Measurements from ENCODE around the gene FOXN3. TPM values are rescaled to one million over a fixed set of nuclear protein-coding genes. Genes with fewer than 3 reads are reported as not detected.

The FOXN3 gene
- total RNA-seq, 2 donors from 2014 or later = 46.8 to 72.6 TPM

GRCh38 chr14:89175881-89176799 is 240.9 kb downstream of the FOXN3 start:
- intact Hi-C loops (cut with DNase I) = loop anchor here (10.0 kb wide), 2 partner anchors 131 to 589 kb away; no protein-coding TSS in a partner anchor
- DNase-seq = no peak
- H3K4me3 ChIP-seq = no peak overlapping the region
- no peak for TF ChIP-seq CTCF (IDR thresholded peaks at IDR 0.05)
- H3K36me3 ChIP-seq = no peaks in the 10 kb centered on the region
- no peak overlapping the region for H3K9ac ChIP-seq (ENCODE audit: low read depth in 2 of 2, low read length in 2 of 2)
- no peaks in the 10 kb centered on the region for H3K9me3 ChIP-seq
- no peaks in the 10 kb centered on the region for H3K4me1 ChIP-seq
- H3K27me3 ChIP-seq = no peaks in the 10 kb centered on the region
- H3K27ac ChIP-seq = no peak overlapping the region

GRCh38 chr14:89171628-89172027 is 245.4 kb downstream of the FOXN3 start:
- H3K4me3 ChIP-seq = no peak overlapping the region
- no peak overlapping the region for H3K27ac ChIP-seq
- intact Hi-C loops (cut with DNase I) = loop anchor here (10.0 kb wide), 2 partner anchors 127 to 593 kb away; no protein-coding TSS in a partner anchor
- H3K36me3 ChIP-seq = no peaks in the 10 kb centered on the region
- no peak for TF ChIP-seq CTCF (IDR thresholded peaks at IDR 0.05)
- H3K9me3 ChIP-seq = no peaks in the 10 kb centered on the region
- no peaks in the 10 kb centered on the region for H3K4me1 ChIP-seq
- no peak overlapping the region for H3K9ac ChIP-seq (ENCODE audit: low read depth in 2 of 2, low read length in 2 of 2)
- H3K27me3 ChIP-seq = no peaks in the 10 kb centered on the region
- no peak for DNase-seq

GRCh38 chr14:89171168-89171567 is 245.9 kb downstream of the FOXN3 start:
- Histone ChIP-seq H3K9ac (ENCODE audit: low read depth in 2 of 2, low read length in 2 of 2) (no peak overlapping the region), H3K27ac (no peak overlapping the region), H3K4me1 (no peaks in the 10 kb centered on the region), H3K4me3 (no peak overlapping the region), H3K27me3 (no peaks in the 10 kb centered on the region), H3K9me3 (no peaks in the 10 kb centered on the region), H3K36me3 (no peaks in the 10 kb centered on the region)
- no peak for DNase-seq
- intact Hi-C loops (cut with DNase I) = loop anchor here (10.0 kb wide), 2 partner anchors 126 to 594 kb away; no protein-coding TSS in a partner anchor
- TF ChIP-seq CTCF (IDR thresholded peaks at IDR 0.05) = no peak

GRCh38 chr14:89167705-89168104 is 249.3 kb downstream of the FOXN3 start:
- no peak overlapping the region for H3K27ac ChIP-seq
- no peak for DNase-seq
- H3K4me3 ChIP-seq = no peak overlapping the region
- no peaks in the 10 kb centered on the region for H3K9me3 ChIP-seq
- H3K9ac ChIP-seq (ENCODE audit: low read depth in 2 of 2, low read length in 2 of 2) = no peak overlapping the region
- intact Hi-C loops (cut with DNase I) = no loop called here
- H3K4me1 ChIP-seq = no peaks in the 10 kb centered on the region
- TF ChIP-seq CTCF (IDR thresholded peaks at IDR 0.05) = no peak
- no peaks in the 10 kb centered on the region for H3K27me3 ChIP-seq
- H3K36me3 ChIP-seq = no peaks in the 10 kb centered on the region

GRCh38 chr14:89166633-89167032 is 250.4 kb downstream of the FOXN3 start:
- intact Hi-C loops (cut with DNase I) = no loop called here
- Histone ChIP-seq H3K9ac (ENCODE audit: low read depth in 2 of 2, low read length in 2 of 2) (no peak overlapping the region), H3K27ac (no peak overlapping the region), H3K4me1 (no peaks in the 10 kb centered on the region), H3K27me3 (no peaks in the 10 kb centered on the region), H3K36me3 (no peaks in the 10 kb centered on the region), H3K4me3 (no peak overlapping the region), H3K9me3 (no peaks in the 10 kb centered on the region)
- DNase-seq = no peak
- no peak for TF ChIP-seq CTCF (IDR thresholded peaks at IDR 0.05)

All from colonic mucosa (tissue), 4 donors.